ENCODE data around the gene C1QTNF5. TPM values are rescaled to one million over a fixed set of nuclear protein-coding genes. Genes with fewer than 3 reads are reported as not detected.

The C1QTNF5 gene
- total RNA-seq, 4 donors from 2014 or later: 4.0 to 16.0 (median 6.0) TPM

- DNase-seq: no peak
- no peak for TF ChIP-seq POLR2A (IDR thresholded peaks at IDR 0.05)
- no peak for TF ChIP-seq CTCF (IDR thresholded peaks at IDR 0.05 in 4 of 5, conservative IDR thresholded peaks at IDR 0.05 in 1 of 5)
- Histone ChIP-seq H3K4me3 (no peak overlapping the region), H3K9me3 (no peaks in the 10 kb centered on the region), H3K36me3 (no peaks in the 10 kb centered on the region), H3K27ac (peak overlapping the region in 3 of 4 donors; percentile 20 to 59 (median 52)), H3K27me3 (no peaks in the 10 kb centered on the region), H3K4me1 (peaks cover 14 to 24% of the 10 kb centered on the region in 2 donors)
- in situ Hi-C loops (cut with MboI; ENCODE audit: low sequenced_read_pairs in 4 of 4): no loop called here
- intact Hi-C loops (cut with DNase I; ENCODE audit: low total_unique reads): no loop called here
- no peak for ATAC-seq
Measured at GRCh38 chr11:119310682-119311052, 30.0 kb downstream of the C1QTNF5 start.

GRCh38 chr11:119309953-119310681 is 30.6 kb downstream of the C1QTNF5 start:
- no peak for DNase-seq
- in situ Hi-C loops (cut with MboI; ENCODE audit: low sequenced_read_pairs in 4 of 4): no loop called here
- intact Hi-C loops (cut with DNase I; ENCODE audit: low total_unique reads): loop anchor here (5.0 to 10.0 kb wide), 2 partner anchors 143 to 1035 kb away; partner anchors contain the start of gene NLRX1
- Histone ChIP-seq H3K4me3 (no peak overlapping the region), H3K36me3 (no peaks in the 10 kb centered on the region), H3K27ac (peak overlapping the region in 3 of 4 donors; percentile 12 to 59 (median 52)), H3K4me1 (peaks cover 19 to 24% of the 10 kb centered on the region in 2 donors), H3K27me3 (no peaks in the 10 kb centered on the region), H3K9me3 (no peaks in the 10 kb centered on the region)
- no peak for ATAC-seq
- TF ChIP-seq POLR2A (IDR thresholded peaks at IDR 0.05) (no peak), CTCF (IDR thresholded peaks at IDR 0.05 in 4 of 5, conservative IDR thresholded peaks at IDR 0.05 in 1 of 5) (no peak)

GRCh38 chr11:119309411-119309810 is 31.3 kb downstream of the C1QTNF5 start:
- Histone ChIP-seq H3K4me3 (no peak overlapping the region), H3K9me3 (no peaks in the 10 kb centered on the region), H3K27me3 (no peaks in the 10 kb centered on the region), H3K27ac (peak overlapping the region in 2 of 4 donors; percentile 52 to 59), H3K4me1 (peaks cover 19 to 25% of the 10 kb centered on the region in 2 donors), H3K36me3 (no peaks in the 10 kb centered on the region)
- in situ Hi-C loops (cut with MboI; ENCODE audit: low sequenced_read_pairs in 4 of 4) (no loop called here), intact Hi-C loops (cut with DNase I; ENCODE audit: low total_unique reads) (loop anchor here (5.0 to 10.0 kb wide), 2 partner anchors 142 to 1035 kb away; partner anchors contain the start of gene NLRX1)
- ATAC-seq: no peak
- DNase-seq: no peak
- TF ChIP-seq POLR2A (IDR thresholded peaks at IDR 0.05) (no peak), CTCF (IDR thresholded peaks at IDR 0.05 in 4 of 5, conservative IDR thresholded peaks at IDR 0.05 in 1 of 5) (no peak)

- H3K4me1 ChIP-seq: peaks cover 31 to 39% of the 10 kb centered on the region in 2 donors
- H3K36me3 ChIP-seq: no peaks in the 10 kb centered on the region
- no peaks in the 10 kb centered on the region for H3K27me3 ChIP-seq
- peak overlapping the region; percentile 4 to 74 (median 66) for H3K27ac ChIP-seq
- no peak overlapping the region for H3K4me3 ChIP-seq
- in situ Hi-C loops (cut with MboI; ENCODE audit: low sequenced_read_pairs in 4 of 4) (no loop called here), intact Hi-C loops (cut with DNase I; ENCODE audit: low total_unique reads) (loop anchor here (5.0 to 10.0 kb wide), 2 partner anchors 141 to 1037 kb away; partner anchors contain the start of gene NLRX1)
- H3K9me3 ChIP-seq: no peaks in the 10 kb centered on the region
- ATAC-seq (no peak), DNase-seq (no peak)
- TF ChIP-seq POLR2A (IDR thresholded peaks at IDR 0.05) (no peak), CTCF (IDR thresholded peaks at IDR 0.05 in 4 of 5, conservative IDR thresholded peaks at IDR 0.05 in 1 of 5) (no peak)
Measured at GRCh38 chr11:119307974-119308373, 32.7 kb downstream of the C1QTNF5 start.

All from gastrocnemius medialis (tissue), 4 donors.